HEK293 (cell line): ENCODE data around the gene SMIM1.

Experiments
- ZNF157 ChIP-seq: fragments of 450-650 bp; formaldehyde crosslinking; IDR thresholded peaks from 2 replicates; pipeline ENCODE4 v1.5.1; 2016; ENCODE audit warnings: missing biosample characterization, missing genetic modification characterization
- ZNF324 ChIP-seq: fragments of 450-650 bp; formaldehyde crosslinking; IDR thresholded peaks from 2 replicates; pipeline ENCODE4 v1.5.1; 2016; ENCODE audit warnings: missing biosample characterization, missing genetic modification characterization
- TF ChIP-seq, protein P1 (sequence below): fragments of 450-650 bp; formaldehyde crosslinking; IDR thresholded peaks from 2 replicates; pipeline ENCODE4 v1.5.1; 2016; ENCODE audit warnings: missing biosample characterization, missing genetic modification characterization

DNA sequence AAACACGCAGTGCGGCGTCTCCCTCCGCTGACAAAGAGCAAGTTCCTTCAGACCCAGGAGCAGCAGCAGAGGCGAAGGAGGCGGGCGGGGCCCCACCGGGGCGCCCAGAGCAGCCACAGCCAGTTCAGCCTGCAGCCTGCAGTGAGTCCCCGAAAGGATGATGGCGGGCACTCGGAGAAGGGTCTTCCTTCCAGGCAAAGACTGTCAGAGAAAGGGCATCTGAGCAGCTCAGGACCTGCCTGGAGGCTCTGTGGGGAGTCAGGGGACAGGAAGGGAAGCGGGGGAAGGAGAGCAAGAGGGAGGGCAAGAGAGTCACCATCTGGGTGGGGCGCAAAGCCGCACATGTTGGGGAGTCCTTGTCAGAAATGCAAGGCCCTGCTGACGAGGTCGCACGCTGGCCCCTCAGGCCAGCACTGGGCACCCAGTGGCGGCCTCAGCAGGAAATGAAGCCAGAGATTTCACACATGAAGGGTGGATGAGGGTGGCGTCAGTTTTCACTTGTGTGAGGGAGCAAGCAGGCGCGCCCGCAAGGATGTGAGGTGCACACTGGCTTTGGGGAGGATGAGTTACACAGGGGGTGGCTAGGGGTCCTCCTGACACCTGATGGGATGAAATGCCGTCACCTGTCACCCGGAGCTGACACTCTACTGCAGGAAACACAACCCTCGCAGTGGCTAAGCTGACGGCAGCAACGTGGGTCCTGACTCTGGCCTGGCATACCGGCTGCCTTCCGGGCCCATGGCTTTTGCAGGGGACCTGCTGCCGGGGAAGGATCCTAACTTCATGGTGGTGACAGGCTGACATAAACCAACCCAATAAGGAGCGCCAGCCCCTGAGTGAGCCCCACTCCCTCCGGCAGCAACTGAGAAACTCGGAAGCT, 17.1 kb downstream of the SMIM1 start:
- TF ChIP-seq, protein P1, sequence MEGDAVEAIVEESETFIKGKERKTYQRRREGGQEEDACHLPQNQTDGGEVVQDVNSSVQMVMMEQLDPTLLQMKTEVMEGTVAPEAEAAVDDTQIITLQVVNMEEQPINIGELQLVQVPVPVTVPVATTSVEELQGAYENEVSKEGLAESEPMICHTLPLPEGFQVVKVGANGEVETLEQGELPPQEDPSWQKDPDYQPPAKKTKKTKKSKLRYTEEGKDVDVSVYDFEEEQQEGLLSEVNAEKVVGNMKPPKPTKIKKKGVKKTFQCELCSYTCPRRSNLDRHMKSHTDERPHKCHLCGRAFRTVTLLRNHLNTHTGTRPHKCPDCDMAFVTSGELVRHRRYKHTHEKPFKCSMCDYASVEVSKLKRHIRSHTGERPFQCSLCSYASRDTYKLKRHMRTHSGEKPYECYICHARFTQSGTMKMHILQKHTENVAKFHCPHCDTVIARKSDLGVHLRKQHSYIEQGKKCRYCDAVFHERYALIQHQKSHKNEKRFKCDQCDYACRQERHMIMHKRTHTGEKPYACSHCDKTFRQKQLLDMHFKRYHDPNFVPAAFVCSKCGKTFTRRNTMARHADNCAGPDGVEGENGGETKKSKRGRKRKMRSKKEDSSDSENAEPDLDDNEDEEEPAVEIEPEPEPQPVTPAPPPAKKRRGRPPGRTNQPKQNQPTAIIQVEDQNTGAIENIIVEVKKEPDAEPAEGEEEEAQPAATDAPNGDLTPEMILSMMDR (tag by site-specific recombination), result no peak
- no peak for TF ChIP-seq ZNF157
- TF ChIP-seq ZNF324, result no peak
